Activated CD4-positive, alpha-beta T cell treated with anti-CD3 and anti-CD28 coated beads, Interleukin-2, amount 50 U/mL, for 4 hours (primary cell): ENCODE data around the gene QPCTL.
"Not testable (repeated sequence)": the region's sequence is repeated elsewhere in the genome, so short reads cannot be mapped to it uniquely, and the experiment has no call there.

Experiments used
- DNase-seq, 2 experiments: peaks; one replicate each; pipeline ENCODE4 v3.0.0-alpha.2; 2020

QPCTL gene

GRCh38 chr19:45717983-45718650 lies 25.7 kb downstream of the QPCTL start:
- no peak for DNase-seq

- not testable (repeated sequence) for DNase-seq
Observed at GRCh38 chr19:45720065-45720464, 27.6 kb downstream of the QPCTL start.

- not testable (repeated sequence) for DNase-seq
Observed at GRCh38 chr19:45728683-45729082, 36.2 kb downstream of the QPCTL start.

GRCh38 chr19:45729800-45730290 lies 37.4 kb downstream of the QPCTL start:
- no peak for DNase-seq

GRCh38 chr19:45730368-45731288 lies 38.2 kb downstream of the QPCTL start, which contains the start of gene FBXO46:
Gene FBXO46, minus strand, starts transcription at chr19:45730896. Its CDS starts 17,401 bp downstream, at chr19:45713495.
- DNase-seq = peak; percentile 92 to 94

GRCh38 chr19:45733160-45733810 lies 40.8 kb downstream of the QPCTL start, which contains the start of gene MEIOSIN:
Gene MEIOSIN, plus strand, starts transcription at chr19:45733439. Its CDS starts 1,938 bp downstream, at chr19:45735377.
- no peak for DNase-seq

GRCh38 chr19:45739498-45740439 lies 47.3 kb downstream of the QPCTL start:
- DNase-seq = no peak

- no peak for DNase-seq
Observed at GRCh38 chr19:45742969-45743368, 50.5 kb downstream of the QPCTL start.

- DNase-seq = no peak
Observed at GRCh38 chr19:45745606-45746005, 53.1 kb downstream of the QPCTL start.

- DNase-seq = no peak
Observed at GRCh38 chr19:45746866-45747265, 54.4 kb downstream of the QPCTL start.

GRCh38 chr19:45747513-45747912 lies 55.0 kb downstream of the QPCTL start:
- no peak for DNase-seq

- DNase-seq = not testable (repeated sequence)
Observed at GRCh38 chr19:45751483-45751882, 59.0 kb downstream of the QPCTL start.

- DNase-seq = no peak
Observed at GRCh38 chr19:45752639-45753038, 60.2 kb downstream of the QPCTL start.

- no peak for DNase-seq
Observed at GRCh38 chr19:45753548-45753947, 61.1 kb downstream of the QPCTL start.
